Colonic mucosa (tissue), 4 donors: ENCODE measurements around the gene KDM4C. TPM values are rescaled to one million over a fixed set of nuclear protein-coding genes. Genes with fewer than 3 reads are reported as not detected.

Experiments
- DNase-seq: peaks from one replicate; pipeline ENCODE4 v3.0.0-alpha.2; 2020
- H3K27ac ChIP-seq: fragments of 200-600 bp; one replicate; pipeline ENCODE4 v1.8.0; 2021
- H3K27me3 ChIP-seq: fragments of 200-600 bp; one replicate; pipeline ENCODE4 v1.8.0; 2021
- H3K36me3 ChIP-seq: fragments of 200-600 bp; one replicate; pipeline ENCODE4 v1.8.0; 2021
- H3K4me1 ChIP-seq: fragments of 200-600 bp; one replicate; pipeline ENCODE4 v1.8.0; 2021; ENCODE audit warnings: mild to moderate bottlenecking
- H3K4me3 ChIP-seq: fragments of 200-600 bp; one replicate; pipeline ENCODE4 v1.8.0; 2021
- H3K9ac ChIP-seq, 2 donors: one replicate each; pipeline ENCODE4 v1.7.0; 2013; ENCODE audit warnings: control low read depth in 2 of 2, low read depth in 2 of 2, low read length in 2 of 2
- H3K9me3 ChIP-seq: fragments of 200-600 bp; one replicate; pipeline ENCODE4 v1.8.0; 2021
- CTCF ChIP-seq: fragments of 200-600 bp; IDR thresholded peaks from one replicate; pipeline ENCODE4 v1.8.0; 2022; ENCODE audit warnings: antibody characterized with exemption, mild to moderate bottlenecking
- intact Hi-C: fragments of 100-400 bp; cut with DNase I; formaldehyde crosslinking; loops from one replicate; pipeline ENCODE4 v1.14.1; 2022
- total RNA-seq, 2 donors: library from RNA; stranded (reverse); fragmentation: NEBNext Ultra II Directional in 1 of 2; extraction: Animal tissue kit (Norgen Biotek cat#: 25700) in 1 of 2; gene quantifications; one replicate each; pipeline ENCODE4 v1.2.1, GENCODE V29; 2021
- donor health status: healthy.
- donor health status: DM: no; HTN: no; CAD: no.
- donor health status: DM: no; HTN: no; CAD: no.

The KDM4C gene
- total RNA-seq, 2 donors from 2014 or later, result 37.3 to 42.0 TPM

DNA sequence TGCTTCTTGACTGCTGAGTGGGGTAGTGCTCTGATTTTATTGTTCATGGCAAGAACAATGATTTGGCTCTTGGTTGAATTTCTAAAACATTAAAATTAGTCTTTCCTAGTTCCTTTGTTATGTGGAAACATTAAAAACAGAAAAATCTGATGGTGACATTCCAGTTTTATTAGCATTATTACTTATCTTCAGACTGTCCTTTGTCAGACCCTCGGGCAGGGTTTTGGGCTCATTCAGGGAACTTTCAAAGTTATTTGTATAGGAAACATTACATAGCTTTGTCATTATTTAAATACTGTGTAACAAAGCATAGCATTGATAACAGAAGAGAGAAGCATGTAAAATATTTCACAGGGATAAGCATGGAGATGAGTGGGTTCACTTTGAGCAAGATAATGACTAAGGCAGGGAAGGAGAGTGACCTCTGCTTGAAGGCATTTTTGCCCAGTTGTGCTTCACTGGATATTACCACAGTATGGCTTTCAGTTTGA, 119.9 kb downstream of the KDM4C start:
- Histone ChIP-seq H3K36me3 (no peaks in the 10 kb centered on the region), H3K4me1 (no peaks in the 10 kb centered on the region), H3K27me3 (no peaks in the 10 kb centered on the region), H3K9ac (no peak overlapping the region), H3K9me3 (no peaks in the 10 kb centered on the region), H3K27ac (no peak overlapping the region), H3K4me3 (no peak overlapping the region)
- no peak for TF ChIP-seq CTCF
- intact Hi-C loops, result no loop called here
- no peak for DNase-seq

DNA sequence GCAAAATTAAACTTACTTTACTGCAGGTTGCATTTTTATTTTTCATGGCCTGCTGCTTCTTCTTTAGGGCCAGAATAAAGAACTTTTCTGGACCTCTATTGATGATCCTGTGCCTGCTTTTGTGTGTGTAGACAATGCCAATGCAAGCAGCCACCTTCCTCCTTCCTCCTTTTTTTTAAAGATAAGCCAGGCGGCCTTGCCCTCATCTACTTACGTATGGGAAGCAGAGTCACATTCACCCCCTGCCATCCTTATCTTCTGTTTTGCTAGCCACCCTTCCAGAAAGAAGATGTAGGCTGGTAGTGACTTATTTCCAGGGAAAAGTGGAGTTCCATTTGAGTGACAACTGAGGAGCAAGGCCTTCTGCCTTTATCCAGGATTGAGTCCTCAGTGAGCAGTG, 122.9 kb downstream of the KDM4C start:
- DNase-seq, result no peak
- Histone ChIP-seq H3K9ac (no peak overlapping the region), H3K4me1 (no peaks in the 10 kb centered on the region), H3K4me3 (no peak overlapping the region), H3K27me3 (no peaks in the 10 kb centered on the region), H3K27ac (no peak overlapping the region), H3K9me3 (no peaks in the 10 kb centered on the region), H3K36me3 (no peaks in the 10 kb centered on the region)
- intact Hi-C loops, result no loop called here
- TF ChIP-seq CTCF, result no peak

DNA sequence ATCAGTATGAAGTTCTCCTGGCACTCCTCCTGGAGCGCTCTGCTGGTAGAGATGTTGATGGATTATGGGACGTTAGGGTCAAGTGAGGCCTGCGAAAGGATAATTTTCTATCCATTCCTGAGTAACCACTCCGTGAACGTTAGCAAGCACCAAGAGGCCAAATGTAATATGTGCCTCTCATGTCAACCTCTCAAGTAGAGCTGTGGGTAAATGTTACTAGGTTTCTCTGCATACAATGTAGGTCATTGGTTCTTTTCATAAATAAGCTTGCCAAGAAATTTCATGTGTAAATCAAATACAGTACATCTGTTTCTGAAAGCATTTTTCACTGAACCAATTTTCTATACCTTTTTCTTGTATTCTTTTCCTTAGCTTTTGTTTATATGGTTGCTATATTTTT, 126.3 kb downstream of the KDM4C start:
- no peaks in the 10 kb centered on the region for H3K4me1 ChIP-seq
- no peak overlapping the region for H3K9ac ChIP-seq
- H3K27me3 ChIP-seq, result no peaks in the 10 kb centered on the region
- no peaks in the 10 kb centered on the region for H3K36me3 ChIP-seq
- no peaks in the 10 kb centered on the region for H3K9me3 ChIP-seq
- TF ChIP-seq CTCF, result no peak
- H3K27ac ChIP-seq, result no peak overlapping the region
- intact Hi-C loops, result no loop called here
- no peak for DNase-seq
- no peak overlapping the region for H3K4me3 ChIP-seq

DNA sequence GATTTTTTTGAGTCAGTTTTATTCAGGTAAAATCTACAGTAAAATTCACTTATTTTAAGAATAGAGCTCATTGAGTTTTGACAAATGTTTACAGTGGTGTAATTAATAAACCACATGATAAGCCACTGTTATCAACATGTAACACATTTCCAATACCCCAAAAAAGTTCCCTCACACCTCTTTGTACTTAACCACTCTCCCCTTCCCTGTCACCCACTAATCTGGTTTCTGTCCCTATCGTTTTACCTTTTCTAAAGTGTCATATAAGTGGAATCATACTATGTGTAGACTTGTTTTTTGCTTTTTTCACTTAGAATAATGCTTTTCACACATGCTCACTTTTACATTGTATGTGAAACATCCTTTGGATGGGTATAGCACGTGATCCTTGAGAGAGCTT, 127.2 kb downstream of the KDM4C start:
- intact Hi-C loops, result no loop called here
- H3K27ac ChIP-seq, result no peak overlapping the region
- H3K4me3 ChIP-seq, result no peak overlapping the region
- H3K27me3 ChIP-seq, result no peaks in the 10 kb centered on the region
- no peaks in the 10 kb centered on the region for H3K9me3 ChIP-seq
- H3K4me1 ChIP-seq, result no peaks in the 10 kb centered on the region
- no peak overlapping the region for H3K9ac ChIP-seq
- H3K36me3 ChIP-seq, result no peaks in the 10 kb centered on the region
- TF ChIP-seq CTCF, result no peak
- DNase-seq, result no peak

- Histone ChIP-seq H3K36me3 (no peaks in the 10 kb centered on the region), H3K4me1 (no peaks in the 10 kb centered on the region), H3K9me3 (no peaks in the 10 kb centered on the region), H3K27ac (no peak overlapping the region), H3K27me3 (no peaks in the 10 kb centered on the region), H3K9ac (no peak overlapping the region), H3K4me3 (no peak overlapping the region)
- no peak for DNase-seq
- no peak for TF ChIP-seq CTCF
- intact Hi-C loops, result no loop called here
Measured at GRCh38 chr9:6887051-6887450, 129.3 kb downstream of the KDM4C start.

DNA sequence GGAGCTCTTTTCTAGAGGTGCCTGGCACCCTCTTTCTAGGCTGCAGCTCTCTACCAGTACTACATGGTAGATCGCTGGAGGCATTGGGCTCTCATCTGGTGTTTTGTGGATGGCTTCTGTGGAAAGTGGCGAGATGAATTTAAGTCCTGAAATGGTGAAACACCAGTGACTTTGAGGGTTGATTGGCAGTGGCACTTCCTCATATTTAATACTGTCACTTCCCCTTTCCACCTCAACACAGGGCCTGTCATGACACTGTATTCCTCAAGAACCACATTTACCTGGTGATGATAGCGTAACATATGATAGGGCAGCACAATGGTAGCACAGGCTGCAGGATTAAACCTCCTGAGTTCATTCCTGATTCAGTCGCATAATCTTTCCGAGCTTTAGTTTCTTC, 132.1 kb downstream of the KDM4C start:
- no peak for TF ChIP-seq CTCF
- no peaks in the 10 kb centered on the region for H3K27me3 ChIP-seq
- H3K9ac ChIP-seq, result no peak overlapping the region
- H3K27ac ChIP-seq, result no peak overlapping the region
- H3K4me3 ChIP-seq, result no peak overlapping the region
- intact Hi-C loops, result no loop called here
- H3K9me3 ChIP-seq, result no peaks in the 10 kb centered on the region
- DNase-seq, result no peak
- H3K36me3 ChIP-seq, result no peaks in the 10 kb centered on the region
- H3K4me1 ChIP-seq, result no peaks in the 10 kb centered on the region
